GM19467 (cell line): ENCODE data around the gene SSX2B.
"Not testable (repeated sequence)": the region's sequence is repeated elsewhere in the genome, so short reads cannot be mapped to it uniquely, and the experiment has no call there.

Experiments used
- ATAC-seq: cut with Tn5 transposase; IDR thresholded peaks from one replicate; pipeline ENCODE4 v1.9.1; 2021; ENCODE audit warnings: mild to moderate bottlenecking, moderate library complexity; ENCODE audit not compliant: unreplicated experiment

The SSX2B gene

GRCh38 chrX:52750952-52751351, at the start of gene SSX2B:
SSX2B (plus strand) TSS chrX:52751252; CDS start chrX:52752681, 1,429 bp downstream.
- not testable (repeated sequence) for ATAC-seq

- ATAC-seq = not testable (repeated sequence)
These were observed 44.0 kb upstream of the SSX2B start, which contains the start of gene SSX2 for GRCh38 chrX:52707078-52707477. SSX2 (minus strand) TSS chrX:52707178; CDS start chrX:52705749, 1,429 bp downstream.

GRCh38 chrX:52765983-52766382, 14.9 kb downstream of the SSX2B start:
- ATAC-seq = not testable (repeated sequence)

- not testable (repeated sequence) for ATAC-seq
These were observed 22.5 kb downstream of the SSX2B start for GRCh38 chrX:52773504-52773903.

- ATAC-seq = not testable (repeated sequence)
These were observed 46.3 kb downstream of the SSX2B start, which contains the start of gene SPANXN5 for GRCh38 chrX:52797327-52797726. SPANXN5 (minus strand) TSS chrX:52797427; CDS start chrX:52797348, 79 bp downstream.

- not testable (repeated sequence) for ATAC-seq
These were observed 53.8 kb downstream of the SSX2B start for GRCh38 chrX:52804876-52805275.
